Duodenal mucosa (tissue), 2 donors: ENCODE results near the gene NIM1K.

ENCODE experiments used
- H3K27ac ChIP-seq: one replicate; pipeline ENCODE4 v1.7.0; 2013; ENCODE audit warnings: low read depth, low read length
- H3K27me3 ChIP-seq, 2 donors: one replicate each; pipeline ENCODE4 v1.7.0; 2013; ENCODE audit warnings: low read length in 2 of 2, control low read depth in 1 of 2; ENCODE audit not compliant: insufficient read depth in 2 of 2, control insufficient read depth in 1 of 2
- H3K36me3 ChIP-seq, 2 donors: one replicate each; pipeline ENCODE4 v1.7.0; 2013; ENCODE audit warnings: low read length in 2 of 2, control low read depth in 1 of 2; ENCODE audit not compliant: insufficient read depth in 2 of 2, control insufficient read depth in 1 of 2
- H3K4me1 ChIP-seq, 2 donors: one replicate each; pipeline ENCODE4 v1.7.0; 2013; ENCODE audit warnings: low read length in 2 of 2, control low read depth in 1 of 2; ENCODE audit not compliant: insufficient read depth in 2 of 2, control insufficient read depth in 1 of 2
- H3K4me3 ChIP-seq, 2 donors: one replicate each; pipeline ENCODE4 v1.7.0; 2013; ENCODE audit warnings: low read length in 2 of 2, low read depth in 1 of 2
- H3K9ac ChIP-seq, 2 donors: one replicate each; pipeline ENCODE4 v1.7.0; 2013; ENCODE audit warnings: low read length in 2 of 2, low read depth in 1 of 2
- H3K9me3 ChIP-seq, 2 donors: one replicate each; pipeline ENCODE4 v1.7.0; 2013; ENCODE audit warnings: low read length in 2 of 2, control low read depth in 1 of 2; ENCODE audit not compliant: control insufficient read depth in 1 of 2

The NIM1K gene

DNA sequence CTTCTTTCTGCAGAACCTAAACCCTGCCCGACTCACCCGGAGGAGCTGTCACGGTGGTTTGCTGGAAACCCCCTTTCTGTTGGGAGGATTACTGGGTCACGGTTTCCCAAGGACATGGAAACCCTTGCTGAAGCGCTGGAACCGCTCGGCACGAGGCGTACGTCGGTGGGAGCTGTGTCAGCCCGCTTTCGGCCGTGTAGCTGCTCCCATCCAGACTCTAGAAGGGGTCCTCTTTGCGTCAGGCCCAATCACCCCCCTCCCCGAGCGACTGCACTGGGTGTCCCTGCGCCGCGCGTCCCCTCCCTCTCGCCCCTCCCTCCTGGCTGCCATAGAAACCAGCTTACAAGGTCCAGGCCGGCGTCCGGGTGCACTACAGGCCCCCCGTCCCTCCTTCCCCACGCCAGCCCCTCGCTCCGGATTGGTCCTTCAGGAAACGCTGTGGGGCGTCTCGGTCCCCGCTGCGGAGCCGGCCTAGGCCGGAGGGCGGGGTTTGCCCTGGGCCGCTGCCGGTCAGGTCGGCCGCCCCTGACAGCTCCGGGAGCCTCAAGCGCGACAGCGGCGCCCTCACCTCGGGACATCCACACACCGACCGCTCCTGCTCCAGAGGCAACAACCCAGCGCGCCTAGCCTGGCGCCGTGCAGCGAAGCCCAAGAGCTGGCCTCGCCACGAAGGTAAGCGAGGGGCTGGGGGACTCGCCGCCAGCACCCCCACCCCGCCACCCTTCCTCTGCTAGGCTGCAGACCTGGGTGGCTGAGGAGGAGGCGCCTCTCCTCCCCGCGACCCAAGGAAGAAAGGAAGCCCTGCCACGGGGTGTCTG, at the start of gene NIM1K:
TSS of gene NIM1K (plus strand) at position 486 of the 818 bp plus-strand sequence. CDS start 53,551 bp downstream, outside the sequence.
- H3K9me3 ChIP-seq, result peaks cover 0 to 4% of the 10 kb centered on the region in 2 donors
- peaks cover 6 to 22% of the 10 kb centered on the region in 2 donors for H3K27me3 ChIP-seq
- peak within 1 kb of the TSS; percentile 73 to 86 for H3K4me3 ChIP-seq
- H3K9ac ChIP-seq, result peak within 1 kb of the TSS; percentile 6 to 25
- H3K4me1 ChIP-seq, result peaks cover 9 to 19% of the 10 kb centered on the region in 2 donors
- peak within 1 kb of the TSS; percentile 3 for H3K27ac ChIP-seq
- no peaks in the 10 kb centered on the region for H3K36me3 ChIP-seq

DNA sequence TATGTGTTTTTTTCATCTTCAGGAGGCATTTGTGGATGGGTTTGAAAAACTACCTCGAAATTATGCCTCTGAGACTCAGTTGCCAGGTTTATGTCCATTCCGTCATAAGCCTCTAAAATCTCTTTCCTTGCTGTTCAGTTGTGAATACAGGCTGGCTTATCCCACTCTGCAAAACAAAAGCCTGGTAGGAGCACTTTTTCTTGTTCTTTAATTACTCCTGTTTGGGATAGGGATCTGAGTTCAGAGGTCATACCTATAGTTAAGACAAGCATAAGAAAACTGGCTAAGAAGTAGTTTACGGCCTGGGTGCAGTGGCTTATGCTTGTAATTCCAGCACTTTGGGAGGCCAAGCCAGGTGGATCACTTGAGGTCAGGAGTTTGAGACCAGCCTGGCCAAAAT, 47.0 kb upstream of the NIM1K start:
- Histone ChIP-seq H3K4me3 (no peak overlapping the region), H3K9me3 (no peaks in the 10 kb centered on the region), H3K27me3 (no peaks in the 10 kb centered on the region), H3K27ac (no peak overlapping the region), H3K36me3 (peaks cover 7 to 29% of the 10 kb centered on the region in 2 donors), H3K9ac (no peak overlapping the region), H3K4me1 (no peaks in the 10 kb centered on the region)

DNA sequence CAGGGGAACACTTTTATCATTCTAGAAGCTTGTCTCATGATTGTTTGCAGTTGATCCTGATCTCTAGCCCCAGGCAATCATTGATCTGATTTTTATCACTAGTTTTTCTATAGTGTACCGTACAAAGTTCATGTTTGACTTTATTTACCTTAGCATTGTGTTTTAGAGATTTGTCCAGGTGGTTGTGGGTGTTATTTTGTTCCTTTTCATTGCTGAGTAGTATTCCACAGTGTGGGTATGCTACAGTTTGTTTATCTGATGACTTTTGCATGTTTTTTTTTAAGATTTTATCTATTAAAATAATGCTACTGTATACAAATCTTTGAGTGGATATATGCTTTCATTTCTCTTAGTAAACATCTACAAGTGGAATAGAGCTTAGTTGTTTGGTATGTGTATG, 45.1 kb upstream of the NIM1K start:
- H3K9me3 ChIP-seq, result no peaks in the 10 kb centered on the region
- no peak overlapping the region for H3K9ac ChIP-seq
- no peak overlapping the region for H3K4me3 ChIP-seq
- H3K36me3 ChIP-seq, result peaks cover 11 to 28% of the 10 kb centered on the region in 2 donors
- H3K4me1 ChIP-seq, result no peaks in the 10 kb centered on the region
- no peaks in the 10 kb centered on the region for H3K27me3 ChIP-seq
- no peak overlapping the region for H3K27ac ChIP-seq

DNA sequence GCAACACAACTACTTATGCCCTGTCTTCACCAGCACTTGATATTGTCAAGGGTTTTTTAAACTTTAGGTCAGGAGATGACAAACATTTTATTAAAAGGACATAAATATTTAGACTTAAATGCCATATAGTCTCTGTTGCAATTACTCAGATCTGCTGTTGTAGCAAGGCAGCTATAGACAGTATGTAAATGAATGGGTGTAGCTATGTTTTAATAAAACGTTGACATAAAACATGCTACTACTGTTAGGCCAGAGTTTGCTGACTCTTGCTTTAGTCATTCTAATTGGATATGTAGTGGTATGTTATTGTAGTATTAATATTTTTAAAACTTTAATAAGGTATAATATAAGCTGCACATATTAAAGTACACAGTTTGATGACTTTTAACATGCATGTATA, 43.6 kb upstream of the NIM1K start:
- H3K27me3 ChIP-seq, result no peaks in the 10 kb centered on the region
- H3K9me3 ChIP-seq, result no peaks in the 10 kb centered on the region
- H3K27ac ChIP-seq, result no peak overlapping the region
- H3K36me3 ChIP-seq, result peaks cover 11 to 29% of the 10 kb centered on the region in 2 donors
- H3K4me3 ChIP-seq, result no peak overlapping the region
- no peak overlapping the region for H3K9ac ChIP-seq
- H3K4me1 ChIP-seq, result no peaks in the 10 kb centered on the region

DNA sequence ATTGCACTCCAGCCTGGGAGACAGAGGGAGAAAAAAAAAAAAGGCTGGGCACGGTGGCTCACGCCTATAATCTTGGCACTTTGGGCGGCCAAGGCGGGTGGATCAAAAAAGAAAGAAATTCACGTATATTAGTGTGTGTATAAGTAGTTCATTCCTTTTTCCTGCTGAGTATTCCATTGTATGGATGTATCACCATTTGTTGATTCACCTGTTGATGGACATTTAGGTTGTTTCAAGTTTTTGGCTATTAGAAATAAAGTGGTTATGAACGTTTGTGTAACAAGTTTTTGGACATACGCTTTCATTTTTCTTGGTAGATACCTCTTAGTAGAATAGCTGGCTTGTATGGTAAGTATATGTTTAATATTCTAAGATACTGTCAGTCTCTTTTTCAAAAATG, 42.8 kb upstream of the NIM1K start:
- Histone ChIP-seq H3K4me1 (no peaks in the 10 kb centered on the region), H3K27me3 (no peaks in the 10 kb centered on the region), H3K27ac (no peak overlapping the region), H3K4me3 (no peak overlapping the region), H3K9me3 (no peaks in the 10 kb centered on the region), H3K36me3 (peaks cover 11 to 27% of the 10 kb centered on the region in 2 donors), H3K9ac (no peak overlapping the region)

DNA sequence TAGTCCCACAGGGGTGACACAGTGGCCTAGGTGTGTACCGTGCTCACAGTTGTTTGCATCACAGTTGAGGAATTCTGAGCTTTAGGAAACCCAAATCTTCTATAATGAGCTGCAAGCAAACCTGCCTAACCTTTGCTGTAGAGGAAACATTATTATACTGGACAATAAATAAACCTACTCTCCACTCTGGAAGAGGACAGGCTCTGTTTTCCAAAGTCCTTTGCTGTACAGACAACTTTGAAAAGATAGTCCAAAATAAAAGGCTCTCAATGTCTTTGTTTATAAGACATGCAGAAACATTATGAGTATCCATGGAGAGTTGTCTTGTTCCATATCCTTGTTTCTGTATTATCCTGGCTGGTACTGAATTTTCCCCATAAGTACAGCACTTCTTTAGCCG, 42.0 kb upstream of the NIM1K start:
- H3K9me3 ChIP-seq, result no peaks in the 10 kb centered on the region
- H3K27me3 ChIP-seq, result no peaks in the 10 kb centered on the region
- peaks cover 11 to 19% of the 10 kb centered on the region in 2 donors for H3K36me3 ChIP-seq
- no peak overlapping the region for H3K9ac ChIP-seq
- H3K27ac ChIP-seq, result no peak overlapping the region
- H3K4me1 ChIP-seq, result no peaks in the 10 kb centered on the region
- no peak overlapping the region for H3K4me3 ChIP-seq

DNA sequence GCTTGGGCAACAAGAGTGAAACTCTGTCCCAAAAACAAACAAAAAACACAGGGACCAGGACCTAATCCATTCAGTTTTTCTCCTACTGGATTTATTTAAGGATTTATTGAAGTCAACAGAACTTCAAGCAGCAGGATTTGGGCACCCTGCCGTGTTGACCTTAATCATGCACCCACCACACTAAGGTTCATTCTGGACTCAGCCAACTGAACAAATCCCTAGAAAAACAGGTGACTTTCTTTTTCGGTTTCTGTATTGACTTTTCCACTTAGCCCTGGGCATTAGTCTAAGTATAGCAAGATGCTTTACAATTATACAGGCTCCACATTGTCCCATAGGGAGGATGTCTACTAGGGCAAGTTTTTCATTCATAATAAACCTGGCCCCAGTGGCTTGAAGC, 41.3 kb upstream of the NIM1K start:
- Histone ChIP-seq H3K27ac (no peak overlapping the region), H3K4me3 (no peak overlapping the region), H3K9ac (no peak overlapping the region), H3K4me1 (no peaks in the 10 kb centered on the region), H3K36me3 (peaks cover 8 to 20% of the 10 kb centered on the region in 2 donors), H3K27me3 (no peaks in the 10 kb centered on the region), H3K9me3 (no peaks in the 10 kb centered on the region)

DNA sequence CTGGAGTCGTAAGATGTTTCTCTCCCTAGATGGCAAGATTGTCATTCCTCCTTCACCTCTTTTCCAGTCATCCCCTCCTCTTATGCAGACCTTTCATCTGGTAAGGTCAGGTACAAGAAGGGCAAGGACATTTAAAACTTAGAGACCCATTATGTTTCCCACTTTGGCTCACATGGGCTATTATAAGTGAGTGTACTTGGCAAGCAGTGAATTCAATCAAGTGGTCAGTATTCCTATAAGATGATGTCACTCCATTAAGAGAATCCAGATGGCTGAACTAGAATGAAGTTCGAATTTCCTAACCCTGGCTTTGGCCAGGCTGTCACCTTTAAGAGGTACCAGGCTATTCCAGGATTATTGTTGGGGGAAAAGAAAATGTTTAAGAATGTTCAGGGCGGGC, 39.1 kb upstream of the NIM1K start:
- H3K27me3 ChIP-seq, result no peaks in the 10 kb centered on the region
- no peak overlapping the region for H3K9ac ChIP-seq
- no peaks in the 10 kb centered on the region for H3K9me3 ChIP-seq
- no peak overlapping the region for H3K27ac ChIP-seq
- H3K36me3 ChIP-seq, result peaks cover 4 to 21% of the 10 kb centered on the region in 2 donors
- H3K4me1 ChIP-seq, result peaks cover 0 to 3% of the 10 kb centered on the region in 2 donors
- no peak overlapping the region for H3K4me3 ChIP-seq

DNA sequence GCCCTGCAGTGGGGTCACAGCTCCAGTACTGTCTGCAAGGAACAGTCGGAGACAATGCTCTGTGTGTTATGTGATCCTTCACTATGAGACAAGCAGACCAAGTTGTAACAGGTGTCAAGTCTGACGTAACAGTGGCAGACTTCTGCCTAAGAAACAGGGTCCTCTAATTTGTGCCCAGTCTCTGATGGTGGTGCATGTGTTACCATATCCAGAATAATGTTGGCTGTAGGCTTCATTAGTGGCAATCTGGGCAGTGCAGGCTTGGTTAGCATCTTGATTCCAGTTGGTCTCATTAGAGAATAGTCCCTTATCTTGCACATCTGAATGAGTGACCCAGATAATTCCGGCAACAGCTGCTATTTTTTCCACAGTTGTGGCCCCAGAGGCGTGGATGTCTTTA, 37.6 kb upstream of the NIM1K start:
- H3K9me3 ChIP-seq, result no peaks in the 10 kb centered on the region
- H3K27me3 ChIP-seq, result no peaks in the 10 kb centered on the region
- H3K36me3 ChIP-seq, result peaks cover 4 to 25% of the 10 kb centered on the region in 2 donors
- H3K4me3 ChIP-seq, result no peak overlapping the region
- H3K4me1 ChIP-seq, result peaks cover 0 to 3% of the 10 kb centered on the region in 2 donors
- no peak overlapping the region for H3K27ac ChIP-seq
- H3K9ac ChIP-seq, result no peak overlapping the region

DNA sequence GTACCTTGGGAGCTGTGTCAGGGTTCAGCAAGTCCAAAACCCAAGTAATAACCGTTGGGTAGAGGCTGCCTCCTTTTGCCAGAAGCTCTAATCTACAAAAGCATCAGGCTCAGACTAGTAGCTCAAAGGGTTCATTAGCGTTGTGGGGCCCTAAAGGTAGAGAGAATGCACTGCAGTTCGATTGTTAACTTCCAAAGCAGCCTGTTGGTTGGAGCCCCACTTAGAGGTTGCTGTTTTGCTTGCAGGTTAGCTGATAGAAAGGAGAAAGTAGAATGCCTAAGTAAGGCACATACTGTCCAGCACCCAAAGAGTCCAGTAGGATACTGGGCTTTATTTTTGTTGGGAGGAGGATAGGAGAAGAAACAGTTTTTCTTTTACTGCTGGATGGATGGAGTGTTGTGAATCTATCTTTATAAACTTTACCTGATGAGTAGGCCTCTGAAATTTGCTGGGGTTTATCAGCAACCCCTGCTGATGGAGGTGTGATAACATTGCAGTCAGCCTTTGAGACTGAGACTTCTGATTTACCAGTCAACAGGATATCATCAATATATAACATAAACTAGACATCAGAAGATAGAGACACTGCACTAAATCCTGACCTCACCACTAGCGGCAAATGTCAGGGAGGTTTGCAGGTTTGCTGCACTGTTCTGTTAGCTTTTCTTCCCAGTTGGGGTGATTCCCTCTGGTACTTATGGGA, 36.5 kb upstream of the NIM1K start:
- H3K36me3 ChIP-seq, result peaks cover 4 to 19% of the 10 kb centered on the region in 2 donors
- no peaks in the 10 kb centered on the region for H3K27me3 ChIP-seq
- H3K4me3 ChIP-seq, result no peak overlapping the region
- no peak overlapping the region for H3K27ac ChIP-seq
- H3K9me3 ChIP-seq, result no peaks in the 10 kb centered on the region
- H3K4me1 ChIP-seq, result peaks cover 0 to 3% of the 10 kb centered on the region in 2 donors
- no peak overlapping the region for H3K9ac ChIP-seq
